Motor neuron (in vitro differentiated cells): Measurements from ENCODE around the gene ANKRD36C. TPM values are rescaled to one million over a fixed set of nuclear protein-coding genes. Genes with fewer than 3 reads are reported as not detected.

Experiments used
- total RNA-seq, 8 experiments: library from RNA; unstranded; fragments of 300-600 nt; gene quantifications; 2 replicates each; pipeline versions ENCODE4 v1.2.3 to v1.2.4, GENCODE V29; 2022

ANKRD36C gene
- total RNA-seq, 8 experiments from 2014 or later: 8.7 to 78.5 (median 39.5) TPM

Other genes with a start within 250 kb of the ANKRD36C start
- gene GPAT2, start 43.1 kb upstream of the ANKRD36C start, total RNA-seq: 1 to 10 TPM in 1 of 8 experiments, under 1 TPM in 7; 0.05 to 3.2 (median 0.41) TPM
- under 1 TPM in 7 of 8 experiments, not detected in 1; 0.09 to 0.81 (median 0.20) TPM for gene ADRA2B, start 124.7 kb upstream of the ANKRD36C start, total RNA-seq
- under 1 TPM in 3 of 8 experiments, not detected in 5; 0.14 to 0.57 (median 0.29) TPM for gene ASTL, start 146.7 kb upstream of the ANKRD36C start, total RNA-seq
- gene DUSP2, start 153.6 kb upstream of the ANKRD36C start, total RNA-seq: 1 to 10 TPM in 5 of 8 experiments, under 1 TPM in 3; 0.36 to 6.1 (median 1.1) TPM
- 100 to 1,000 TPM in 4 of 8 experiments, 10 to 100 TPM in 4; 54.5 to 134 (median 100) TPM for gene STARD7, start 217.0 kb upstream of the ANKRD36C start, total RNA-seq